Adrenal gland (tissue), 12 donors: ENCODE results near the gene FAT1. TPM values are rescaled to one million over a fixed set of nuclear protein-coding genes. Genes with fewer than 3 reads are reported as not detected.

ENCODE experiments used
- DNase-seq, 7 donors: peaks; one replicate each; pipeline ENCODE4 v3.0.0-alpha.2; 2019 to 2020
- H3K27ac ChIP-seq, 5 donors: fragments of 200-600 bp; sonication (generic) in 4 of 5; 1 replicate in 3 of 5; 2 replicates in 2 of 5; pipeline versions ENCODE4 v1.5.1 to v1.8.0; 2016 to 2020; ENCODE audit warnings: mild to moderate bottlenecking in 1 of 5
- H3K27me3 ChIP-seq: fragments of 200-600 bp; 2 replicates; pipeline ENCODE4 v1.8.0; 2021
- H3K36me3 ChIP-seq, 2 donors: fragments of 200-600 bp; replicated peaks in 1 of 2; 1 replicate in 1 of 2; 2 replicates in 1 of 2; pipeline versions ENCODE4 v1.5.1 to v1.8.0; 2018 to 2022
- H3K4me1 ChIP-seq, 2 donors: fragments of 200-600 bp; replicated peaks in 1 of 2; 1 replicate in 1 of 2; 2 replicates in 1 of 2; pipeline versions ENCODE4 v1.5.1 to v1.8.0; 2018 to 2021
- H3K4me3 ChIP-seq, 4 donors: fragments of 200-600 bp; sonication (generic) in 3 of 4; one replicate each; pipeline ENCODE4 v1.5.1; 2016 to 2018
- H3K9me3 ChIP-seq, 3 donors: fragments of 200-600 bp; sonication (generic) in 1 of 3; replicated peaks in 1 of 3; 1 replicate in 2 of 3; 2 replicates in 1 of 3; pipeline versions ENCODE4 v1.5.1 to v1.8.0; 2016 to 2021
- POLR2A ChIP-seq, 2 donors: fragments of 450-650 bp; IDR thresholded peaks; one replicate each; pipeline ENCODE4 v1.6.1; 2017; ENCODE audit warnings: antibody characterized with exemption in 2 of 2, mild to moderate bottlenecking in 2 of 2, moderate library complexity in 1 of 2
- WGBS, 4 donors: extraction: QIAGEN DNeasy Blood & Tissue Kit in 2 of 4; methylation state at CpG; one replicate each; pipeline versions ENCODE4 v1.1.5 to v1.1.7; 2013 to 2017; 5-methylcytosine and 5-hydroxymethylcytosine counted together
- intact Hi-C, 2 donors: fragments of 100-400 bp; cut with DNase I; formaldehyde crosslinking; loops; one replicate each; pipeline versions ENCODE4 v1.14.1 to v1.15.0; 2022 to 2023
- polyA plus RNA-seq, 3 donors: library from polyadenylated mRNA; stranded (reverse); fragments of 200-250 nt in 2 of 3; fragments of 350-450 nt in 1 of 3; fragmentation: Illumina TruSeq in 1 of 3; extraction: RNeasy Lipid Tissue Mini Kit (QIAGEN cat#74804) in 1 of 3; gene quantifications; one replicate each; pipeline ENCODE4 v1.2.3, GENCODE V29; 2013 to 2014
- total RNA-seq, 9 donors: library from RNA; depleted of rRNA in 4 of 9; stranded (reverse); fragments of >200 nt in 4 of 9; fragments of 120-200 nt in 1 of 9; fragmentation: NEBNext Ultra II Directional in 1 of 9; extraction: Animal tissue kit (Norgen Biotek cat#: 25700) in 1 of 9; gene quantifications; one replicate each; pipeline versions ENCODE4 v1.1.0 to v1.2.4, GENCODE V29; 2013 to 2023
- TF ChIP-seq, protein P1 (sequence below), 6 experiments: fragments of 450-650 bp in 4 of 6; fragments of 200-600 bp in 2 of 6; sonication (generic) in 1 of 6; IDR thresholded peaks; 1 replicate in 5 of 6; 2 replicates in 1 of 6; pipeline versions ENCODE4 v1.5.1 to v1.8.0; 2016 to 2021; ENCODE audit warnings: antibody characterized with exemption in 6 of 6, mild to moderate bottlenecking in 2 of 6, moderate library complexity in 1 of 6
- donor health status: healthy with polysubstance abuse.
- donor health status: Bipolar disorder and iron deficiency.
- donor health status: DM: yes; HTN: yes; CAD: no.
- donor health status: DM: no; HTN: no; CAD: no.
- donor health status: DM: no; HTN: no; CAD: no.
- donor health status: DM: yes; HTN: yes; CAD: no.

Gene FAT1
- total and polyA plus RNA-seq, 12 donors = 0.79 to 147 (median 6.3) TPM

- H3K9me3 ChIP-seq = no peaks in the 10 kb centered on the region
- WGBS, 4 donors = 82 to 89% (median 86%) methylated on average over 8 of the region's 8 CpGs
- no peak for TF ChIP-seq POLR2A (IDR thresholded peaks at IDR 0.05)
- TF ChIP-seq, protein P1, sequence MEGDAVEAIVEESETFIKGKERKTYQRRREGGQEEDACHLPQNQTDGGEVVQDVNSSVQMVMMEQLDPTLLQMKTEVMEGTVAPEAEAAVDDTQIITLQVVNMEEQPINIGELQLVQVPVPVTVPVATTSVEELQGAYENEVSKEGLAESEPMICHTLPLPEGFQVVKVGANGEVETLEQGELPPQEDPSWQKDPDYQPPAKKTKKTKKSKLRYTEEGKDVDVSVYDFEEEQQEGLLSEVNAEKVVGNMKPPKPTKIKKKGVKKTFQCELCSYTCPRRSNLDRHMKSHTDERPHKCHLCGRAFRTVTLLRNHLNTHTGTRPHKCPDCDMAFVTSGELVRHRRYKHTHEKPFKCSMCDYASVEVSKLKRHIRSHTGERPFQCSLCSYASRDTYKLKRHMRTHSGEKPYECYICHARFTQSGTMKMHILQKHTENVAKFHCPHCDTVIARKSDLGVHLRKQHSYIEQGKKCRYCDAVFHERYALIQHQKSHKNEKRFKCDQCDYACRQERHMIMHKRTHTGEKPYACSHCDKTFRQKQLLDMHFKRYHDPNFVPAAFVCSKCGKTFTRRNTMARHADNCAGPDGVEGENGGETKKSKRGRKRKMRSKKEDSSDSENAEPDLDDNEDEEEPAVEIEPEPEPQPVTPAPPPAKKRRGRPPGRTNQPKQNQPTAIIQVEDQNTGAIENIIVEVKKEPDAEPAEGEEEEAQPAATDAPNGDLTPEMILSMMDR (IDR thresholded peaks at IDR 0.05) = no peak
- H3K4me1 ChIP-seq = no peaks in the 10 kb centered on the region
- H3K4me3 ChIP-seq = no peak overlapping the region
- H3K36me3 ChIP-seq = no peaks in the 10 kb centered on the region
- H3K27me3 ChIP-seq = no peaks in the 10 kb centered on the region
- no peak overlapping the region for H3K27ac ChIP-seq
- intact Hi-C loops = no loop called here
- DNase-seq = no peak
These were observed 32.2 kb upstream of the FAT1 start for GRCh38 chr4:186755550-186756519.

DNA sequence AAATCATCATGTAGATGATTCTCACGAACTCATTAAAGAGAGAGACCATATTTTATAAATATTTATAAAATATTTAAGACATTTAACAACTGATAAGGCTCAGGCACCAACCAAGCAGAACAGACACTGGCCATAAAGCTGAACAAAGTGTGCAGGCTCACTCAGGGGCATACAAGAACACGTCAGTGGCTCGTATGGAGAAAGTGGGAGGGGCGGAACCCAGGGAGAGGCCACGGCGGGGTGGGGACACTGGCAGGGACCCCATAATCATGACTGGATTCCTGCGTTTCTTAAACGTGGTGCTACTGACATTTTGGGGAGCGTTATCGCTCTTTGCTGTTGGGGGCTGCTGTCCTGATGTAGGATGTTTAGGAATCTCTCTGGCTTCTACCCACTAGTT is 31.3 kb upstream of the FAT1 start:
- Histone ChIP-seq H3K9me3 (no peaks in the 10 kb centered on the region), H3K36me3 (no peaks in the 10 kb centered on the region), H3K27me3 (no peaks in the 10 kb centered on the region), H3K4me3 (no peak overlapping the region), H3K27ac (no peak overlapping the region), H3K4me1 (no peaks in the 10 kb centered on the region)
- 65 to 78% (median 72%) methylated on average over 10 of the region's 10 CpGs for WGBS, 4 donors
- DNase-seq = no peak
- TF ChIP-seq POLR2A (IDR thresholded peaks at IDR 0.05) = no peak
- TF ChIP-seq, protein P1 (IDR thresholded peaks at IDR 0.05) = no peak
- intact Hi-C loops = no loop called here

DNA sequence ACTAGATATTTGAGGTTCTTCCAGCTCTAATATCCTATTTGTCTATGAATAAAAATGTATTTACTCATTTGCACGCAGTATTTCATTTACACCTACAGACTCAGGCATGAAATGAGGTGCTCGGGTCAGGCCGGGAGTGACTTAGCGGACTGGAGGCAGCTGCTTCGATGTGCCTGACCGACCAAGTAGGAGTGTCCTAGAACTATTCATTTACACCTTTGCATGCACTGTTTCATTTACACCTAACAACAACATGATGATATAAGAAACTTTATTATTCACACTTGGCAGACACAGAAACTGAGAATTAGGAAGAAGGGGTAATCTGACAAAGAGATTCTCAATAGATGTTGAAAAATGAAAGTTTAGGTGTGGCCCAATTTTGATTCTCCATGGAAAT is 28.7 kb upstream of the FAT1 start:
- intact Hi-C loops = no loop called here
- DNase-seq = no peak
- H3K27ac ChIP-seq = no peak overlapping the region
- no peak overlapping the region for H3K4me3 ChIP-seq
- TF ChIP-seq POLR2A (IDR thresholded peaks at IDR 0.05) = no peak
- TF ChIP-seq, protein P1 (IDR thresholded peaks at IDR 0.05) = no peak
- H3K9me3 ChIP-seq = no peaks in the 10 kb centered on the region
- no peaks in the 10 kb centered on the region for H3K36me3 ChIP-seq
- H3K4me1 ChIP-seq = no peaks in the 10 kb centered on the region
- 91 to 98% (median 92%) methylated on average over 6 of the region's 6 CpGs for WGBS, 4 donors
- no peaks in the 10 kb centered on the region for H3K27me3 ChIP-seq

DNA sequence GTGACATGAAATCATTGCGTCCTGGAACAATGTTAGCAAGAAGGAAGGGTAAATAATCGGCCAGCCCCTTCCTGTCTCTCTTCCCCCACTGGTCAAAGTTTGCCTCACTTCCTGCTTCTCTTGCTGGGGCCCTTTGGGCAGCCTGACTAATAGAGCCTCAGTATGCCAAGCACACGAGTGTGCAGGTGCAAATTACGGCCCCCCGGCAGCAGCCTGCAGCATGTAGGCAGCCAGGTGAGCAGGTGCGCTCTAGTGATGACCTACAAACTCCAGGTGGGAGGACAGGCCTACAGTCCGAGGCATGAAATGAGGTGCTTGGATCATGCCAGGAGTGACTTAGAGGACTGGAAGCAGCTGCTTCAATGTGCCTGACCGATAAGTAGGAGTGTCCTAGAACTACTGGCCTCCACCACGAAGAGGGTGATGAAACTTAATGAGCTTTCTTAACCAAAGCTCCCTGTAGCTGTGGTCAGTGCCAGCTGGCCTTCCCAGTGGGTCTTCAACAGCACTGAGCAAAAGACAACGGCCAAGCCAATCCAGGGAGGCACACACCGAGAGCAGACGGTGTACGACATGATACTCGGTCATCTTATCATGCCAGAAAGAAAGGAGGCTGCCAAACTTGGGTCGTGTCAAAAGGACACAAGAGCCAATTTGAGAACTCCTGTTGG is 26.1 kb upstream of the FAT1 start:
- Histone ChIP-seq H3K9me3 (no peaks in the 10 kb centered on the region), H3K27me3 (no peaks in the 10 kb centered on the region), H3K27ac (no peak overlapping the region), H3K4me3 (no peak overlapping the region), H3K36me3 (no peaks in the 10 kb centered on the region), H3K4me1 (no peaks in the 10 kb centered on the region)
- intact Hi-C loops = no loop called here
- no peak for DNase-seq
- TF ChIP-seq, protein P1 (IDR thresholded peaks at IDR 0.05) = no peak
- TF ChIP-seq POLR2A (IDR thresholded peaks at IDR 0.05) = no peak
- 75 to 86% (median 81%) methylated on average over 15 of the region's 15 CpGs for WGBS, 4 donors
